ENCODE measurements around the gene DNAJC6.
"Not testable (repeated sequence)": the region's sequence is repeated elsewhere in the genome, so short reads cannot be mapped to it uniquely, and the experiment has no call there.

DNAJC6 gene

DNA sequence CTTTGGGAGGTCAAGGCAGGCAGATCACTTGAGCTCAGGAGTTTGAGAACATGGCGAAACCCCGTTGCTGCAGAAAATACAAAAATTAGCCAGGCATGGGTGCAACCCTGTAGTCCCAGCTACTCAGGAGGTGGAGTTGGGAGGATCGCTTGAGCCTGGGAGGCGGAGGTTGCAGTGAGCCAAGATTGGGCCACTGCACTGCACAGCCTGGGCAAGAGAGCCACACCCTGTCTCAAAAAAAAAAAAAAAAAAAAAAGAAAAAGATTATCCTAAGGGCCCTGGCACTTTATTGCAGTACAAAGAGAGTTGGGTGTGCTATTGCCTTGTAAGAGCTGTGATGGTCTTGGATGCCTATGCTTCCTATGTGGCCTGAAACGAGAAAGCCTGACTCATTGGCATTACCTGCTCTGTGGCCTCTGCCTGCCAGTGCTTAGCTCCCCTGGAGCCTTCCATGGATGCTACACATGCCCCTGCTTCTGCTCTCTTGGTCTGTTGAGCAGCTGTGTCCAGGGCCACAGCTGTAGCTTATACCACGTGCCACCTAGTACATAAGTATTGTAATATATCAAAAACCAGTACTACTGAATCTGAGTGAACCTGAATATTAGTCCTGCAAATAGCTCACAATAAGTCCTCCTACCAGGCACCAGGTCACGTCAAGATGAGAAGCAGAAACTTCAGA is 45.8 kb downstream of the DNAJC6 start:
- DNase-seq (ENCODE audit: low read depth, low spot score): no peak

DNA sequence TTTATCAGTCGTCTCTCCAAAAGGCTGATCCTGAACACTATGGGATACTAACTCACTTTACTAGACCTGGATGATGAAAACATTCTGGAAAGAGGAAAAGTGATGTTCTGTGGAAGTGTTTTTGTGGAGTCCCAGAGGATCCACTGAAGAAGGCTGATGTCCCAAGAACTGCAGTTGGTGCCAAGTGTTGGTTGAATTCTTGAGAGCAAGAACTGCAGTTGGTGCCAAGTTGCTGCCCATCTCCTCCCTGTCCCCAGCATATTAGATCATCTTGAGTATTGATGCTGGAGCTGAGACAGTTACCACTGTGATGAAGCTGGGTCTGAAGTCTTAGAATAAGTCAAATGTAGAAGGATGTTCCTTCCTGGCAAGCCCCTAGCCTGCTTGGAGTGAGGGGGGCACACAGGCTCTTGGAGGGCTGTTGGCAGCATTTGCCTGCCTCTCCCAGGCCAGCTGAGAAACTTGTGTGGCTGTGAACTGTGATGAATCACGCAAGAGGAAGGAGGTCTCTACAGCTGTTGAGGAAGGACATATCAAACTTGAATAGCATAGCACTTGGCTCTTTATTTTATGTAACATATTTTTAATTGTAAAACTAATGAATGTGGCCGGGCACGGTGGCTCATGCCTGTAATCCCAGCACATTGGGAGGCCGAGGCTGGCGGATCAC is 48.1 kb downstream of the DNAJC6 start:
- no peak for DNase-seq (ENCODE audit: low read depth, low spot score)

DNA sequence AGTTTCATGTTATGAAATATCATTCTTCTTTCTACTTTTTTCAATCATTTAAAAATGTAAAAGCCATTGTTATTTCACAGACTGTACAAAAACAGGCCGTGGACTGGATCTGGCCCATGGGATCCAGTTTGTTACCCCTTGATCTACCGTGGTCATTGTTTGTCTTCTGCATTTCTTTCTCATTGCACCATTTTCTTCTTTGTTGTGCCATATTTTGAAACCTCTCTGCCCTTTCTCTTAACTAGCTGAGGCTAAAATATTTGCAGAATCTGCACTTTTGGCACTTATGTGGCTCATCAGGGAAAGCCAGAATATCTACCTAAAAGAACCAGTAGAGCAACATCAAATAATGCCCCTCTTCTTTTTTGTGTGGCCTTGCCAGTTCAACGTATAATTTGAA is 50.5 kb downstream of the DNAJC6 start:
- no peak for DNase-seq (ENCODE audit: low read depth, low spot score)

DNA sequence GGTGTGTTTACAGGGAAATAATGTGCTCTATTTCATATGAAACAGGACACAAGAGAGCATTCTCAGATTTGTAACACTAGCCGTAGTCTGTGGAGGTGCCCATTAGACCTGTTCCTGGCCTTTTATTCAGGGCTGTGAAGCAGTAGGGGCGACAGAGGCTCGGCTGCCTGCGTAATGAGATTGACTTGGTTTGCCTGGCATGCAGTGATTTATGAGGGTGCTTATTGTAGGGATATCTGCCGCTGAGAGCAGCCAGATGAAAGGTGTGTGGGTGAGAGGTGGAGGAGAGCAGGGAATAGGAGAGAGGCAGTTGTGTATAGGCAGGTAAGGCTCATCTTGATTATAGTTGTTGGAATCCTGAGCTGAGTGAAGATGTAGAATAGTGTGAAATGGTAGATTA is 51.3 kb downstream of the DNAJC6 start:
- DNase-seq (ENCODE audit: low read depth, low spot score): no peak

DNA sequence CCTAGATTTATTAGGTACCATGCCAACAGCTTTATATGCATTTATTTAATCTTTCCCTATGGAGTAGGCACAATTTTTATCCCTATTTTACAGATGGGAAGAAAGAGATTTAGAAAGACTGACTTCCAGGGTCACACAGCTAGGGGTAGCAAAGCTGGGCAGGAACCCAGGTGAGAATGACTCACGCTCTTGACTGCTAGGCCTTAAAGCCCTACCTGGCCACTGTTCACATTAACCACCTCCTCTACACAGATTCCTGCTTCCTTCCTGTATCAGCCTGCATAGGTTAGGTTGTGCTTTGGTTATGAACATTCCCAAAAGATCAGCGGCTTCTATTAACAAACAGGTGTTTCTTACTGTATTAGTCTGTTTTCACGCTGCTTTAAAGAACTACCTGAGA is 53.2 kb downstream of the DNAJC6 start:
- DNase-seq (ENCODE audit: low read depth, low spot score): peak; percentile 9

DNA sequence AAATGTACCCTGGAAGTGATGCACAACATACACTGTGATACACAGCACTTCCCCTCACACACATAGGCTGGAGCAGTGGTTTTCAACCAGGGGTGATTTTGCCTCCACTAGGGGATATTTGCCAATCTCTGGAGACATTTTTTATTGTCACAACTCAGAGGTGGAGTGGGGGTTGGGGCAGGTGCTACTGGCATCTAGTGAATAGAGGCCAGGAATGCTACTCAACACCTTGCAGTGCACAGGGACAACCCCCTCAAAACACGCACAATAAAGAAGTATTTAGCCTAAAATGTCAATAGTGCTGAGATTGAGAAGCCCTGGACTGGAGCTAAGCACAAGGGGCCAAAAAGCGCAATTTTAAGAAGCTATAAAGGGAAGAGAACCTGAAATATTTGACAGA is 54.1 kb downstream of the DNAJC6 start:
- no peak for DNase-seq (ENCODE audit: low read depth, low spot score)

DNA sequence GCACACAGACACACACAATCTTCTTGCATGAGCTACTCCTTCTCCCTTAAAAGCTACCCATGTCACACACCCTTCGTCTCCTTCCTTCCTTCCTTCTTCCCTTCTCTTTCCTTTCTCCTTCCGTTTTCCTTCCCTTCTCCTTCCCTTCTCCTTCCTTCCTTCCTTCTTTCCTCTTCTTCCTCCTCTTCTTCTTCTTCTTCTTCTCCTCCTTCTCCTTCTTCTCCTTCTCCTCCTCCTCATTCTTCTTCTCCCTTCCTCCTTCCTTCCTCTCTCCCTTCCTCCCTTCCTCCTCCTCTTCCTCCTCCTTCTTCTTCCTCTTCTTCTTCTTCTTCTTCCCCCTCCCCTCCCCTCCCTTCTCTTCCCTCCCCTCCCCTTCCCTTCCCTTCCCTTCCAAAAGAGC is 59.1 kb downstream of the DNAJC6 start:
- DNase-seq (ENCODE audit: low read depth, low spot score): no peak

DNA sequence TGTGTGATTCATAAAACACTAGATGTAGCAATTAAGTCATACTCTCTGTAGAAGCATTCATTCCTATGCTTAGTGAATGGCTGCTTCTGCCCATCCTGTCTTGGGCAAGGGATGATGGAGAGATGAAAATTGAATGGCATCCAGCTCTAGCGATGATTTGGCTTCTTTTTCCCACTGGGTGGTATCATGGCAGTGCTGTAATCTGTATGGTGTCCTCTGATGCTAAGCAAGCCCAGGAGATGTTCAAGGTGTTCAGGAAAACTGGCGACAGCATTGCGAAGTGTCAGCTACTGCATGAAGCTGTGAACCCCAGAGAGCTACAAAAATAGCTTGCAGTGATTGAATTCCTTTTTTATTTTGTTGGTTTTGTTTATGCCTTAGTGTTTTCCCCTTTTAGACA is 62.2 kb downstream of the DNAJC6 start:
- no peak for DNase-seq (ENCODE audit: low read depth, low spot score)

DNA sequence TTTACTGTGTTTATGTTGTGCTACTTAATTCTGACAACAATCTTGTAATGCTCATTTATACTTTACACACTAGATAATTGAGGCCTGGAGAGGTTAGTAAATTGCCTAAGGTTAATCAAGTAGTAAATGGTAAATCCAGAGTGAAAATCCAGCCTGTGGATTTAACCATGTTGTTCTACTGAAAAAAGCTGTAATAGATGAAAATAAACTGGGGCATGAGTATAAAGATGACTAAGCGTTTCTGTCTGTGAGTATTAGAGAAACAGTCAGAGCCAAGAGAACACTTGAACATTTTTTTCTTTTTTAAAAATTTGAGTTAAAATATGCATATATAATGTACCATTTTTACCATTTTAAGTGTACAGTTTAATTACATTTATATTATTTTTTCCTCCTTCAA is 63.2 kb downstream of the DNAJC6 start:
- DNase-seq (ENCODE audit: low read depth, low spot score): no peak

DNA sequence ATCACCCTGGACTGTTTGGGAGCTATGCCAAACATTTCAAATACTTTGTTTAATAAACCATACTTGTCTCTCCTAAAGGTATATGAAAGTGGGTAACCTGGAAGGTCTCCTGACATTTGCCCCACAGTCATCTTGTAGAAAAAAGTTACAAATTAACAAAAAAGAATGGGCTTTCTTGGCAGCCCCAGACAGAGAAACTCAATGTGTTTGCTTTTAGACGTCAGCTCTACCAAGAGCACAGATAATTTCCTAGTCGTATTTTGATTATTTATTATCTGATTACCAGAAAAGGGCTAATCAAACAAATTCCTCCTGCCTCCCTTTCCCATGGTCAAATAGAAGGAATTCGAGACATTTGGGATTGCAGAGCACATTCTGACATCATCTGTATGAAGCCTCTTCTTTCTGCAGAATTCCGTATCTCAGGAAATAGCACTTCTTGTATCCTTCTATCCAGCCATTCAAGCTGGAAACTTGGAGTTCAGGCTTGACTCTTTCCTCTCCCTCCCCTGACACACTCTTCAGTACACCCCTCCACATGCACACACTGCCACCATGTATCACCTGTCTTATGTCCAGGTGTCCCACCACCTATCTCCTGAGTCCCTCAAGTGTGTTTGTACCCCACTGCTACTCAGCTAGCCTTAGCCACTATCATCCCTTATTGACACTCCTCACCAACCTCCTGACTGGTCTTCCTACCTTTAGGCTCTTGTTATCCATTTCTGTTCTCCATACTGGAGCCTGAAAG is 68.3 kb downstream of the DNAJC6 start:
- no peak for DNase-seq (ENCODE audit: low read depth, low spot score)

DNA sequence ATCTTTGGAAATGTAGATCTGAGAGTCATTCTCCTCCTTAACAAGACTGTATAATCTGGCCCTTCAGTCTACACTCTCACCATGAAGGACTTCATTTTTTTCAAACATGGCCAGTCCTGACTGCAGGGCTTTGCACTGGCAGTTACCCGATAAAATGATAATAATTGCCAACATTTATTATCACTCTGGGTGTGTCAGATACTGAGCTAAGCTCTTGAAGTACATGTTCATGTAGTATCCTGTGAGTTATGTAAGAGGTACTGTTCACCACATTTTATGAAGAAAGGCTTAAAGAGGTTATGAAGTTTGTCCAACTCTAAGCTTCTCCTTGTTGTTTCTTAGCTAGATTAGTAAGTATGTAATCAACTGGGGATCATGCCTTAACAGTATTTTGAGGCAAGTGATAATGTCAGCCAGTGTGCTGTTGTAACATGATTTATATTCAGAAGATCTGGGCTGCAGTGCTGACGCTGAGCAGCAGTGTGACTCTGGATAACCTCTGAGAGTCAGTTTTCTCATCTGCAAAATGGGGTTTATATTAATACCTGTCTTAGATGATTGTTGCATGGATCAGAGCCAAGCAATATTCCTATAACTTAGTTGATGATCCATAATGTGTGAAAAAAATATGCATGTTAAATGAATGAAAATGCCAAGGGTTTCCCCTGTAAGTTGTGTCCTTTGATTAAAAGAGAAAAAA is 69.1 kb downstream of the DNAJC6 start:
- no peak for DNase-seq (ENCODE audit: low read depth, low spot score)

DNA sequence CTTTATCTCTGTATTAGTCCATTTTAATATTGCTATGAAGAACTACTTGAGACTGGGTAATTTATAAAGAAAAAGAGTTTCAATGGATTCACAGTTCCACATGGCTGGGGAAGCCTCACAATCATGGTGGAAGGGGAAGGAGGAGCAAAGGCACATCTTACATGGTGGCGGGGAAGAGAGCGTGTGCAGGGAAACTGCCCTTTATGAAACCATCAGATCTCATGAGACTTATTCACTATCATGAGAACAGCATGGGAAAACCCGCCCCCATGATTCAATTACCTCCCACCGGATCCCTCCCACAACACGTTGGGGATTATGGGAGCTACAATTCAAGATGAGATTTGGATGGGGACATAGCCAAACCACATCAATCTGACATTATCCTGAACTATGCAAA is 75.1 kb downstream of the DNAJC6 start:
- DNase-seq (ENCODE audit: low read depth, low spot score): not testable (repeated sequence)

DNA sequence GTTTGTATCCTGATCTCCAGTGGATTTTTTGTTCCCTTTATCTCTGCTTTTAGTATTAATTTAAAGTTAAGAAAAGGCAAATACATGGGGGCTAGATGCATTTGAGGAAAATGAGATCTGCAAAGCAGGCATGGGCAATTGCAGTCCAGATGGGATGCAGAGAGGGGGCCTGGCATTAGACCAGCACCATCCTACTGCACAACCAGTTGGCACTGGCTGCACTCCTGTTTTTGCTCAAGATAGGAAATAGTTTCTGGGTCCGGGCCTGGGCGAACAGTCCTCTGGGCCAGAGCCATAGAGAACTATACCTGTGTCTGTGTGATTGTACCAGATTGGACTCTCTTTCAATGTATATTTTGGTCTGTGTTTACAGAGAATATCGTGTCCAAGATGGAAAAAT is 77.1 kb downstream of the DNAJC6 start:
- DNase-seq (ENCODE audit: low read depth, low spot score): no peak

DNA sequence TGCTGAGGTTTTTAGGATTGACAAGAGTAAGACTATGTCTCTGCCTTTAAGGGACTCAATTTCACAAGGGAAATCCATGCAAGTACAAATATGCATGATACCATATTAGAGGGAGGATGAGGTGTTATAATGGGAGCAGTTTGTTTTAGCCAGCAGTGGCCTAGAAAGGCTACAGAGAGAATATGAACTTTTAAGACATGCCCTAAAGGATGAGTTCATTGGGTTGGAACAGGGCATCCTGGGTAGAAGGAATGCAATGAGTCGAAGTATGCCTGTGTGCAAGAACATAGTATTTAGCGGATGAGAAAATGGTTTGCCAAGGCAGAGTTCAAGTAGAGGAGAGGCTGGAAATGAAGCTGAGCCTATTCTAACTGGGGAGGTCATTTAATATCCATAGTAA is 78.5 kb downstream of the DNAJC6 start:
- no peak for DNase-seq (ENCODE audit: low read depth, low spot score)

DNA sequence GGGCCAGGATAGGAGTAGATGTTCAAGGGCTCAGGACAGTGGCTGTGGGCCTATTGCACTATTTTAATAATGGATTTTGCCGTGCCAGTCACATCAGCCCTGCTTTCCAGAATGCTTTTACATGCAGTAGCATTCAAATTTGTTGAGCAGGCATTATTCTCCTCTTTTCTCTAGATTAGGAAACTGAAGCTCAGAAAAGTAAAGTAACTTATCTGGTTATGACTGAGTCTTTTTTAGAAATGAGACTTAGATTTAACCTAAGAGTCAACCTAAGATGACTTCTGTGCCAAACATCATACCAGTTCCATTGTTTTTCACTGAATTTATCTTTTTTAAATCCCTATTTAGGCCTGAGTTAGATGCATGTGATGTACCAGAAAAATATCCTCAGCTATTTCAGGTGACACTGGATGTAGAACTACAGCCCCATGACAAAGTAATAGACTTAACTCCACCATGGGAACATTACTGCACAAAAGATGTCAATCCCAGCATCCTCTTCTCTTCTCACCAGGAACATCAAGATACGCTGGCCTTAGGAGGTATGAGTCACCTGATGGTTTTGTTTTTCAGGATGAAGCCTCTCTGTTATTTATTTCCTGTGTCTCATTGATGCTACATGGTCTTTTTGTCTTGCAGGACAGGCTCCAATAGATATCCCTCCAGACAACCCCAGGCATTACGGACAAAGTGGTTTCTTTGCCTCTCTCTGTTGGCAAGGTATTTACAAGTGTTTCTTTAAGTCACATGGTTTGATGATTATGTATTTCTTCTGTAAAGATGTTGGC is 79.8 kb downstream of the DNAJC6 start:
- DNase-seq (ENCODE audit: low read depth, low spot score): no peak

DNA sequence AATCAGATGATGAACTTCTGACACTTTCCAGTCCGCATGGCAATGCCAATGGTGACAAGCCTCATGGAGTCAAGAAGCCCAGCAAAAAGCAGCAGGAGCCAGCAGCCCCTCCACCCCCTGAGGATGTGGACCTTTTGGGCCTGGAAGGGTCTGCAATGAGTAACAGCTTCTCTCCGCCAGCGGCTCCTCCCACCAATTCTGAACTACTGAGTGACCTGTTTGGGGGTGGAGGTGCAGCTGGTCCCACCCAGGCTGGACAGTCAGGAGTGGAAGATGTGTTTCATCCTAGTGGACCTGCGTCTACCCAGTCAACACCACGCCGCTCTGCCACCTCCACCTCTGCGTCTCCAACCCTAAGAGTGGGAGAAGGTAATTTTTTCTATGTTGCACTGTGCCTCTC is 83.2 kb downstream of the DNAJC6 start:
- DNase-seq (ENCODE audit: low read depth, low spot score): no peak

DNA sequence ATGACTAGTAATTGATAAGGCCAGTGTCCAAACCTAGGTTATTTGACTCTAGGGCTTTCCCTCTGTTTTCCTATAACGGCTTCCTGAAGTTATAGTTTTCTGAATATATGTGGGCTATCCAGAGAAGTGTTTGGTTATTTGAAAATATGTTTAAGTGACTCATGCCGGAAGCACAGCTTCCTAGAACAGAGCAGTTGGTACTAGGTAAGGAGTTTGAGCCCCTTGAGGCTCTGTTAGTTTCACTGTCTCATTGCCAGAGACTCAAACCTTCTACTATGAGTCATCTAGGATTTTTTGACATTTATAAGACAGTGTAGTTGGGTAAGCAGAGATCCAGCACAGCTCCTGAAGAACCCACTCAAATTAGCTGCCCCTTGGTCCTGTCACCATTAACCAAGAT is 84.0 kb downstream of the DNAJC6 start:
- DNase-seq (ENCODE audit: low read depth, low spot score): no peak

DNA sequence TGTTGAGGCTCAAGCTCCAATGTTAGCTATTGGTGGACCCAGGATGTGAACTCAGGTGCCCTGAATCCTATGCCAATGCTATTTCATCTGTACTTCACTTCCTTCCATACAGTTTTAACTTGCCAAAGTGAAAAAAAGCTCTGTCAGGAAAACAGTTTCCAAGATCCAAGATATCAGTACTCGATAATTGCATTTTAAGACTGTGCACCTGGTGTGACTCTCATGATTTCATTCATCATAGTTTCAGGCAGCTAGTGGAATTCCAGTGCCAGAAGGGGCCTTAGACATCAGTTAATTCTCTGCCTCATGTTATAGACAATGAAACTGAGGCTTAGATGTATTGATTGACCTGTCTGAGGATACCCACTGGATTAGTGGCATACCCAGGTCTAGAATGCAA is 84.6 kb downstream of the DNAJC6 start:
- DNase-seq (ENCODE audit: low read depth, low spot score): no peak

DNA sequence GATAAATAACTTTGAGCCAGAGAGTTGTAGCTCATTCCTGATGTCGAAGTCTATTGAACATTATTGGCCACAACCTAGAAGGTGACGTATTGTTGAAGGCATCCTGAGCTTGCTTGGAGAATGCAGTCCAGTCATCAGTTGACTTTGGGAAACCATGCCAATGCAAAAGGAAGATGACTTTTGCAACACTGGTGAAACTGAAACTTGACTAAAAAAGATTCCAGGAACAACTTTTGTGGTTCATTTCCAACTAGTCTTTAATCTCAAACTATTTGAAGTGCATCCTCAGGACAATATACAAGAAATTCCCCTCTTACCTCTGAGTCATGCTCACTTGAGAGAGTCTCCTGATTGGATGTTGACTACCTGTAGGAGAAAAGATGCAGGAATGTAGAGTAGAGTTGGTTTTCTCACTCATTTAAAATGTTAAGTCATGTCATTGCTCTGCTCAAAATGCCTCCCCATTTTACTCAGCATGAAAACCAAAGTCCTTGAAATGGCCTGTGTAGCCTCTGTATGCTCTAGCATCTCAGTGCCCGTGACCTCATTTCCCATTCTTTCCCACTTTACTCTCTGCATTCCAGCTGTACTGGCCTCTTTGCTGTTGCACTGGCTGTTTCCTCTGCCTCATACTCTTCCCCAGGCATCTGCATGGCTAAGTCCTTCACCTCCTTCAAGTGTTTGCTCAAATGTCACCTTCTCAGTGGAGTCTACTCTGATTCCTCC is 86.7 kb downstream of the DNAJC6 start:
- DNase-seq (ENCODE audit: low read depth, low spot score): no peak

DNA sequence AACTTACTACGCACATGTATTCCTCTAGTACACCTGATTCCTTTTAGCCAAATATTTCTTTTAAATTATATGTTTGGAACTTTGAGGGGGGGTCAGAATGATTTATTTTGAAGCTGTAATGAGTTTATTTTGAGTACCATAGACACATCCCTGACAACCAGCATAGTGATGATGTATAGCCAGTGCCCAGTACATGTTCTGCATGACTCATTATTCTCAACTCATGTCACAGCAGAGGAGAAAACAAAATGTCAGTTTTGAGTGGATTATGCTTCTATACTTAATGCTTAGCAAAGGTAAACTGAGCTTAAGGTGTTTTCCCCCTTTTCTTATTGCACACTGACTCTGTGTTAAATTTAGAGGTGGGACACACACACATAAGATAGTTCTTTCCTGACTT is 88.7 kb downstream of the DNAJC6 start:
- DNase-seq (ENCODE audit: low read depth, low spot score): no peak

DNA sequence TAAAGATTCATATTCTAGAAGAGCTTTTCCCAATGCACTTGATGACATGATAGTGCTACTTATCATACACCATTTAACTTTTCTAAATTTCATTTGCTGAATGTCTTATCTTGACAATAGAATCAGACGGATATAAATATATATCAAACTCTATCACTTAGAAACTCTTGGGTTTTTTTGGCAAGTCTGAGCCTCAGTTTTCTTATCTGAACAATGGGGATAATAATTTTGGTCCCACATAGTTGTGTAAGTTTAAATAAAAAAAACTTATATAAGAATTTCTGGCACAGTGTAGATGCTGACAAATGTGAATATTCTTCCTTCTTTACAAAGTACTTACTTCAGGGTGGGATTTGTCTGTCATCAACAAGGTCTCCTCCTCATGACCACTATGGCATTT is 89.7 kb downstream of the DNAJC6 start:
- DNase-seq (ENCODE audit: low read depth, low spot score): no peak

Measured in iPS DF 19.7 (cell line).